ENCODE measurements around the gene TCAF1.

Gene TCAF1

DNA sequence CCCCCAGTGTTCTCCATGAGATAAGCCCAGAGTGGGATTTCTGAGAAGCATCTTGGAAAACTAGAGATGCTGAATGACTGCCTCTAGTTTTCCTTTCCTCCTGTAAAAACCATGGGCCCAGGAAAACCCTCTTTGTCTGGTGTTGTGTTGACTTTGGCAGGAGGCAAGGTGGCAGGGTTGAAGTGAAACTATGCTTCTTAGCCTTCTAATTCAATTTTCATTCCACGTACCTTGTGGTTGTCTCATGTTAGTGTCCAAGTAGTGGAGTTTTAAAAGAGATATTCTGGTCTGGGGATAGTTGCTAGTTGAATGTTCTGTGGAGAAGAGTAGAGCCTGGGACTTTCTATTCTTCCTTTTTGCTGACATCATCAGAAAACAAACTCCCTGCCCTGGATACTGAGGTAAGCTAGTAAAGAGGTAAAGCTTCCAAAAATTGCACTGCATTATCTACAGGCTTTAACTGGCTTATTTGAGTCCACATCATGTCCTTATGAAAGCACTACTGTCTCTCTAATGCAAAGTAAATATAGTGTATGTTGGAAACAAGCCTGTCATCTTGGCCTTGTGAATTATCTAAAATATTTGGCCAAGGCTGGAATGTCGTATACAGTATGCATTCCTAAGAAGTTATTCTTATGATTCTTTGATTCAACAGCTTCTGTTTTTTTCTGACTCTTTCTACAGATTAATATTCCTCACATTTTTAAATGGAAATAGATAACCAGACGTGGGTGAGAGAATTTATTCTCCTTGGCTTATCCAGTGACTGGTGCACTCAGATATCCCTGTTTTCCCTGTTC, 32.8 kb upstream of the TCAF1 start, which contains the start of gene OR2F2:
TSS of gene OR2F2 (plus strand) at position 708 of the 800 bp plus-strand sequence. CDS start at position 708, 0 bp downstream.
- Histone ChIP-seq H3K27me3 (ENCODE audit: insufficient read depth, low read length, poor library complexity, severe bottlenecking) (no peaks in the 10 kb centered on the region), H3F3A (ENCODE audit: low read depth) (no peaks in the 10 kb centered on the region), H3K4me2 (ENCODE audit: low read depth, low read length, poor library complexity, severe bottlenecking) (no peak within 1 kb of the TSS), H3K36me3 (ENCODE audit: insufficient read depth, low read length) (no peaks in the 10 kb centered on the region), H2AFZ (ENCODE audit: low read length) (no peak within 1 kb of the TSS), H3K79me2 (ENCODE audit: insufficient read depth, low read length) (no peaks in the 10 kb centered on the region), H3K9ac (ENCODE audit: low read depth, low read length, poor library complexity, severe bottlenecking) (no peak within 1 kb of the TSS), H3K4me3 (ENCODE audit: low read length, poor library complexity, severe bottlenecking) (no peak within 1 kb of the TSS), H3K9me3 (ENCODE audit: insufficient read depth, low read depth, low read length) (no peaks in the 10 kb centered on the region), H3K9me2 (replicated peaks; ENCODE audit: low read depth, low read length) (no peaks in the 10 kb centered on the region), H4K20me1 (ENCODE audit: insufficient read depth, low read length, poor library complexity, severe bottlenecking) (no peaks in the 10 kb centered on the region), H3K4me1 (ENCODE audit: insufficient read depth, low read length, poor library complexity, severe bottlenecking) (no peaks in the 10 kb centered on the region)
- TF ChIP-seq, protein P1, sequence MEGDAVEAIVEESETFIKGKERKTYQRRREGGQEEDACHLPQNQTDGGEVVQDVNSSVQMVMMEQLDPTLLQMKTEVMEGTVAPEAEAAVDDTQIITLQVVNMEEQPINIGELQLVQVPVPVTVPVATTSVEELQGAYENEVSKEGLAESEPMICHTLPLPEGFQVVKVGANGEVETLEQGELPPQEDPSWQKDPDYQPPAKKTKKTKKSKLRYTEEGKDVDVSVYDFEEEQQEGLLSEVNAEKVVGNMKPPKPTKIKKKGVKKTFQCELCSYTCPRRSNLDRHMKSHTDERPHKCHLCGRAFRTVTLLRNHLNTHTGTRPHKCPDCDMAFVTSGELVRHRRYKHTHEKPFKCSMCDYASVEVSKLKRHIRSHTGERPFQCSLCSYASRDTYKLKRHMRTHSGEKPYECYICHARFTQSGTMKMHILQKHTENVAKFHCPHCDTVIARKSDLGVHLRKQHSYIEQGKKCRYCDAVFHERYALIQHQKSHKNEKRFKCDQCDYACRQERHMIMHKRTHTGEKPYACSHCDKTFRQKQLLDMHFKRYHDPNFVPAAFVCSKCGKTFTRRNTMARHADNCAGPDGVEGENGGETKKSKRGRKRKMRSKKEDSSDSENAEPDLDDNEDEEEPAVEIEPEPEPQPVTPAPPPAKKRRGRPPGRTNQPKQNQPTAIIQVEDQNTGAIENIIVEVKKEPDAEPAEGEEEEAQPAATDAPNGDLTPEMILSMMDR (conservative IDR thresholded peaks at IDR 0.05; ENCODE audit: low read length), result no peak
- no peak for TF ChIP-seq EZH2phosphoT487 (IDR thresholded peaks at IDR 0.05; ENCODE audit: borderline replicate concordance)

DNA sequence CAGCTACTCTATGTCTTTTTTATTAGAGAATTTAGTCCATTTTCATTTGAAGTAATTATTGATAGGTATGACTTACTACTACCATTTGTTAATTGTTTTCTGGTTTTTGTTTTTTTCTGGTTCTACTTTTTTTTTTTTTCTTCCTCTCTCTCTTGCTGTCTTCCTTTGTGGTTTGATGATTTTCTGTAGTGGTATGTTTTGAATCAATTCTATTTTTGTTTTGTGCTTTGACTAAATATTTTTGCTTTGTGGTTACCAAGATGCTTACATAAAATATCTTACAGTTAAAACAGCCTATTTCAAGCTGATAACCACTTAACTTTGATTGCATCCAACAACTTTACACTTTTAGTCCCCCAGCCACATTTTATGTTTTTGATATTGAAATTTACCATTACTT, 29.8 kb upstream of the TCAF1 start:
- no peaks in the 10 kb centered on the region for H3K4me1 ChIP-seq (ENCODE audit: insufficient read depth, low read length, poor library complexity, severe bottlenecking)
- no peaks in the 10 kb centered on the region for H3K9me2 ChIP-seq (replicated peaks; ENCODE audit: low read depth, low read length)
- no peak overlapping the region for H3K9ac ChIP-seq (ENCODE audit: low read depth, low read length, poor library complexity, severe bottlenecking)
- H3K36me3 ChIP-seq (ENCODE audit: insufficient read depth, low read length), result no peaks in the 10 kb centered on the region
- H3F3A ChIP-seq (ENCODE audit: low read depth), result no peaks in the 10 kb centered on the region
- no peaks in the 10 kb centered on the region for H3K79me2 ChIP-seq (ENCODE audit: insufficient read depth, low read length)
- H4K20me1 ChIP-seq (ENCODE audit: insufficient read depth, low read length, poor library complexity, severe bottlenecking), result no peaks in the 10 kb centered on the region
- H3K9me3 ChIP-seq (ENCODE audit: insufficient read depth, low read depth, low read length), result no peaks in the 10 kb centered on the region
- H3K4me3 ChIP-seq (ENCODE audit: low read length, poor library complexity, severe bottlenecking), result no peak overlapping the region
- no peaks in the 10 kb centered on the region for H3K27me3 ChIP-seq (ENCODE audit: insufficient read depth, low read length, poor library complexity, severe bottlenecking)
- H3K4me2 ChIP-seq (ENCODE audit: low read depth, low read length, poor library complexity, severe bottlenecking), result no peak overlapping the region
- TF ChIP-seq, protein P1 (conservative IDR thresholded peaks at IDR 0.05; ENCODE audit: low read length), result no peak
- TF ChIP-seq EZH2phosphoT487 (IDR thresholded peaks at IDR 0.05; ENCODE audit: borderline replicate concordance), result no peak
- no peak overlapping the region for H2AFZ ChIP-seq (ENCODE audit: low read length)

DNA sequence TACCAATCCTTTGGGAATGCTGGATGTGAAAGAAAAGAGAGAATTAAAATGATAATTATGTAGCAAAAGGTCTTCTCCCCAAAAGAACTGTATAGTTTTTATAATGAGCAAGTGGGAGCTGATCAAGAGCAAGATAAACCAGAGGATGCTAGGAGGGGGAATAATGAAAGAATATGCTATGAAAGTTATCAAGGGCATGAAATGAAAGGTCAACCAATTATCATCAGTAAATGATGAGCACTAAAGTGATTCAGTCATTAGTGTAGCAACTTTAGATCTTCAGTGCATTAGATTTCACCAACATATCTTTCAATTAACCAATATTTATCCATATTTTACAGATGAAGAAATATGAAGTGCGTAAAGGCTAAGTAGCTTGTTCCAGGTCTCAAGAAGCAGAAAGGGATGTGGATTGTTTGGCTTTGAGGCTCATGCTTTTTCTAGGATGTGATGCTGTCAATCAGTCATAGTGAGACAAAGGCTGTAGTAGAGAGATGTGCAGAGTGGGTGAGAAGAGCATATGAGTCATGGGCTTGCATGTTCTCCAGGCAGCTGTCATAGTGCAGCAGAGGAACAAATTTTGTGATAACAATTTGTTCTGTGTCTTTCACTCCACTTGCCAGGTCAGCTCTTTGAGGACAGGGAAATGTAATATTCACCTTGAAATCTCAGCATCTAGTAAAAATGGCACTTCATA, 27.4 kb upstream of the TCAF1 start:
- H2AFZ ChIP-seq (ENCODE audit: low read length), result no peak overlapping the region
- TF ChIP-seq, protein P1 (conservative IDR thresholded peaks at IDR 0.05; ENCODE audit: low read length), result no peak
- no peak for TF ChIP-seq EZH2phosphoT487 (IDR thresholded peaks at IDR 0.05; ENCODE audit: borderline replicate concordance)

More for the DNA sequence above, 27.4 kb upstream of the TCAF1 start:
- Histone ChIP-seq H3K9ac (ENCODE audit: low read depth, low read length, poor library complexity, severe bottlenecking) (no peak overlapping the region), H3F3A (ENCODE audit: low read depth) (no peaks in the 10 kb centered on the region), H3K4me2 (ENCODE audit: low read depth, low read length, poor library complexity, severe bottlenecking) (no peak overlapping the region), H3K4me3 (ENCODE audit: low read length, poor library complexity, severe bottlenecking) (no peak overlapping the region), H4K20me1 (ENCODE audit: insufficient read depth, low read length, poor library complexity, severe bottlenecking) (no peaks in the 10 kb centered on the region), H3K79me2 (ENCODE audit: insufficient read depth, low read length) (no peaks in the 10 kb centered on the region), H3K9me2 (replicated peaks; ENCODE audit: low read depth, low read length) (no peaks in the 10 kb centered on the region), H3K36me3 (ENCODE audit: insufficient read depth, low read length) (no peaks in the 10 kb centered on the region), H3K27me3 (ENCODE audit: insufficient read depth, low read length, poor library complexity, severe bottlenecking) (no peaks in the 10 kb centered on the region), H3K9me3 (ENCODE audit: insufficient read depth, low read depth, low read length) (no peaks in the 10 kb centered on the region), H3K4me1 (ENCODE audit: insufficient read depth, low read length, poor library complexity, severe bottlenecking) (no peaks in the 10 kb centered on the region)

Data from Loucy (cell line).